Measurements from ENCODE around the gene FAF2.

GRCh38 chr5:176542596-176543427 lies 94.6 kb downstream of the FAF2 start:
- TF ChIP-seq, protein P1, sequence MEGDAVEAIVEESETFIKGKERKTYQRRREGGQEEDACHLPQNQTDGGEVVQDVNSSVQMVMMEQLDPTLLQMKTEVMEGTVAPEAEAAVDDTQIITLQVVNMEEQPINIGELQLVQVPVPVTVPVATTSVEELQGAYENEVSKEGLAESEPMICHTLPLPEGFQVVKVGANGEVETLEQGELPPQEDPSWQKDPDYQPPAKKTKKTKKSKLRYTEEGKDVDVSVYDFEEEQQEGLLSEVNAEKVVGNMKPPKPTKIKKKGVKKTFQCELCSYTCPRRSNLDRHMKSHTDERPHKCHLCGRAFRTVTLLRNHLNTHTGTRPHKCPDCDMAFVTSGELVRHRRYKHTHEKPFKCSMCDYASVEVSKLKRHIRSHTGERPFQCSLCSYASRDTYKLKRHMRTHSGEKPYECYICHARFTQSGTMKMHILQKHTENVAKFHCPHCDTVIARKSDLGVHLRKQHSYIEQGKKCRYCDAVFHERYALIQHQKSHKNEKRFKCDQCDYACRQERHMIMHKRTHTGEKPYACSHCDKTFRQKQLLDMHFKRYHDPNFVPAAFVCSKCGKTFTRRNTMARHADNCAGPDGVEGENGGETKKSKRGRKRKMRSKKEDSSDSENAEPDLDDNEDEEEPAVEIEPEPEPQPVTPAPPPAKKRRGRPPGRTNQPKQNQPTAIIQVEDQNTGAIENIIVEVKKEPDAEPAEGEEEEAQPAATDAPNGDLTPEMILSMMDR (conservative IDR thresholded peaks at IDR 0.05; ENCODE audit: low read depth, low read length), result no peak
- no peak for TF ChIP-seq EZH2 (IDR thresholded peaks at IDR 0.05; ENCODE audit: borderline replicate concordance, low read depth, low read length, poor library complexity, severe bottlenecking)

Data from A673 (cell line).